GM18511 (cell line): ENCODE data around the gene TNC.

ENCODE experiments used
- ATAC-seq: cut with Tn5 transposase; IDR thresholded peaks from one replicate; pipeline ENCODE4 v1.9.1; 2021; ENCODE audit warnings: mild to moderate bottlenecking, moderate library complexity; ENCODE audit not compliant: unreplicated experiment

Gene TNC

DNA sequence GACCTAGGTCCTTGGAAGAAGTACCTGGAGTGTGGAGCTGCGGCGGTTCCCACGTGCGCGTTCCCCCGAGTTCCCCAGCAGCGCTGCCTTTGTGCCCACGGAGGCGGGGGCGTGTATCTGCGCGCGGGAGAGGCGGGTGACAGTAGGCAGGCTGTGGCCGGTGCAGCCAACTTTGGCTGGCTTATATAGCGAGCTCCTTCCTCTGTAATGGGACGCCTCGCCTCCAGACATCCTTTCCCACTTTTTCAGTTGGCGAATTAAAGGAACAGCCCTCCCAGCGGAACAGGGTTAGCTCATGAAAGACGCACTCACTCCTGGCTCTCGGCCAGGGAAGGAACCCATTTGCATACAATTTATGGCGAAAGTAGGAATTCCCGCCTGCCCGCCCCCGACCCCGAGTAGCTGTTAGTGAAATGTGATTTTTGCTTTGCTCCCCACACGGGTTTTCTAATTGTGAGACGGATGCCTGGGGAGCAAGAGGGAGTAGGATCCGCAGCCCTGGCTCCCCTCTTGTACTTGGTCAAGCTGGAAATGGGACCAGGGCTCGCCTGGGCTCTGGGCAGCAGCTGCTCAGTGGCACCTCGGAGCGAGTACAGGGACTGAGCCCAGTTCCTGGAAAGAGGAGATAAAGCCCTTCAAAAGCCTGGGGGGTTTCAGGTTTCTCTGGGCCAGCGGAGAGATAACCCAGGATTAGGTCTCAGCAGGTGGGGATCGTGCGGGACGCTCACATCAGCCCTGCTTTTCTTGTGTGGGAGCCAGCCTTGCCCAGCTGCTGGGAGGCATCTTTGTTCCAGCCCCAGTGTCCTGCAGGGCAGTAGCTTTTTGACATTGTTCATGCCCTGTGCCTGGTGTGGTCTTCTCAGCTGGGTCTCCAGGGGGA, at the start of gene TNC:
TNC (minus strand) TSS at position 159 of the 880 bp plus-strand sequence. CDS start 27,139 bp downstream, outside the sequence.
- no peak for ATAC-seq

DNA sequence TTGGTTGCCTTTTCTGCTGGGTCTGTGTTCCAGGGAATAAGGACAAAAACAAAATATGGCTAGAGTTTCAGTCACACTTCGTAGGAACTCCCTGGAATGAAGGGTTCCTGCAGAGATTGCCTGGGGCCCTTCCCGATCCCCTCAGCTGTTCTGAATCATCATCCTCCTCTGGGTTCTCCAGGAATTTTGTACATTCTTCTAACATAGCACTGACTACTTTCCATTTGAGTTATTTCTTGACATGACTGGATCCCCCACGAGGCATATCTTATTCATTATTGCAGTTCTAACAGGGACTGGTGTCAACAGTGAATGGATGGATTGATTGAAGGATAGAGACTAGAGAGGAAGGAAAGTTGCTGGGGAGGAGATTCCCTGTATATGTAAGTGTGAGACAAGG, 49.2 kb upstream of the TNC start:
- no peak for ATAC-seq

DNA sequence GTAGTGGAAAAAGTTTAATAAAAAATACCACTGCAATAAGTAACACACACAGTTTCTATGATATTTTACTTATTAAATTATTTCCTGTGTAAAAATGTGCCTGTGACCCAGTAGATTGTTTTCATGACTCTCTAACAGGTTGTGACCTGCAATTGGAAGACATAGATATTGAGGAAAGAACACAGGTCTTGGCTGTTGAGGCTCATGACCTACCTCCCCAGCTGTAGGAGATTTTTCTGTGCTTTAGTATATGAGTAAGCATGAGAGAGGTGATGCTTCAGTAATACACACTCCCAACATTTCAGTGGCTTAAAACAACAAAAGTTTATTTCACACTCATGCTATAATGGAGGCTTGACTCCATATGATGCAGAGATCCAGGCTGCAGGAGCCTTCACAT, 47.3 kb upstream of the TNC start:
- ATAC-seq: no peak

GRCh38 chr9:115164511-115164974, 46.6 kb upstream of the TNC start:
- ATAC-seq: no peak

GRCh38 chr9:115162946-115163345, 45.0 kb upstream of the TNC start:
- no peak for ATAC-seq

GRCh38 chr9:115161446-115161845, 43.5 kb upstream of the TNC start:
- ATAC-seq: no peak

- no peak for ATAC-seq
Observed at GRCh38 chr9:115158661-115159481, 40.9 kb upstream of the TNC start.

DNA sequence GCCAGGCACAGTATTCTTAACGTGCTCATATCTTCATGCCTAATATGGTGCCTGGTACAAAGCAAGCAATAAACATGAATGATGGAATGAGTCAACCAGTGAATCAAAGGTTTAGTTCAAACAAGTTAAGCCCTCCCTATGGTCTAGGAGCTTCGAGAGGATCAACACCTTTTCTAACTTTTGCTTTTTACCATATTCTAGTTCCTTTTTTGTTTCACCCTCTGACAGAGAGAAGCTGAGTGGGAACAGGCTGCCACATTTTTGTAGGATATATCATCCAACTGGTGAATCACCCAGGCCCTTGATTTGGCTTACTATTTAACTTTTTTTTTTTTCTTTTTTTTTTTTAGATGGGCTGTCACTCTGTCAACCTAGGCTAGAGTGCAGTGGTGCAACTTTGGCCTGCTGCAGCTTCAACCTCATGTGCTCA, 39.3 kb upstream of the TNC start:
- ATAC-seq: no peak

DNA sequence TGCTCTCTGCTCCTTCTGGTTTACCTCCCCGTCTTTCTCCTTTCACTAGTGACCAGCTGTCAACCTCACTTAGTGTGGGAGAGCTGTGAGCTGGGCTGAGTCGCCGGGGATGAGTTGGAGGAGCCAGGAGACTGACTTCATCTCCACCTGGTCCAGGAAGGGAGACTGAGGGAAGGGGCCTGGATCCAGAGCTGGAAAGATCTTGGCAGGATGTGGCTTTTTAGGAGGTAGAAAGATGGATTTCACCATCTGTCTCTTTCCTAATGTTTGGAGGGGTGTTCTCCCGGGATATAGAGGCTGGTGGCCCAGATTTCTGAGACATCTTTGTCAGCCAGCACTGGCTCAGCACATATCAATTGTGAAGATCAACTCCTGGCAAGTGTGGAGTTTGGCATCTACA, 37.1 kb upstream of the TNC start:
- ATAC-seq: no peak

DNA sequence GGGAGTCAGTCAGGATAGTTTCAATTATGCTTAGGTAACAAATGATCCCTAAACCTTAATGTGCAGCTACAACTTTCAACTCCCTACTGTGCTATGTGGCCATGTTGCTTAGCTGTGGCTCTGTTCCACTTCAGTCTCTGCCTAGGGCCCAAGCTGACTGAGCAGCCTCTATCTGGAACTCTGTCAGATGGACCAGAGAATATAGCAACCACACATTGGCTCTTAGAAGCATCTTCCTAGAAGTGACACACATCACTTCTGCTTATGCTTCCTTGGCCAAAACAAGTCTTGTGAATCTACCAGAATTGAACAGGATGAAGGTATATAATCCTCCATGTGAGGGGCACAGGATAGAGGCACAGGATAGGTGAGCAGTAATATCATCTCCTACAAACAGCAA, 36.7 kb upstream of the TNC start:
- ATAC-seq: no peak

DNA sequence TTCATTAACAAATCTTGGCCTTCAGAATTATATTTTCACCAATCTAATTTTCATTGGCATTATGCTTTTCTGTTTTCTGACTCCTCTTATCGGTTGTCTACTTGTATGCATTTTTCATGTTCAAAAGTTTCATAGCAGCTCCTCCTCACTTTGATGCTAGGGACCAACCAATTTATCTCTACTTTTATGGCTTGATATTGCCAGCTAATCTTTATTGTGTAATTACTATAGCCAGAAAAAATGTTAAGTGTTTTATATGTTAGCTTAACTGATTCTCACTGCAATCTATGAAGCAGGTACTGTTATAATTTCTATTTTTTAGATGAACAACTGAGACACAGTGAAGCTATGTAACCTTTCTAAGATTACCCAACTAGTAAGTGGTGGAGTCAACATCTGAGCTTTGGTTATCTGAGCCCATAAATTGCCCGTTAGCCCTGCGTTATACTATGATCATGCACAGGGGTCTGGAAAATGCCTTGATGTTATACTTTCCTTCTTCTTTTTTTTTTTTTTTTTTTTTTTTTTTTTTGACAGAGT, 34.4 kb upstream of the TNC start:
- ATAC-seq: no peak

DNA sequence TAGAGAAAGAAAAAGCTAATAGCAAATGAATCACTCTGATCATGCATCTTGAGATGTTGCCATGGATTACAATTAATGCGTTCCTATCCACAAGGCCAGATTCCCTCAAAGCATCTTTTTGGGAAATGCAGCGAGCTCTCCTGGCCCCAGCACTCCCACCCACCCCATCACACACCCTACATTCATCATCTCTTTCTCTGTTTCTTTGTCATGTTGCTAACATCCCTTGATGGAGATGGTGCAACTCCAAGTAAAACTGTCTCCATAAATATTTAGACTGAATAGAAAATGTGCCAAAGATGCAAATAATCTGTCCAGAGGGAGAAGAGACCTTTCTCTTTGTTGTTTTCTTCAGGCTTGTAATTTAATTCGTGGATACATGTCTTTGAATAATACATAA, 30.8 kb upstream of the TNC start:
- no peak for ATAC-seq

DNA sequence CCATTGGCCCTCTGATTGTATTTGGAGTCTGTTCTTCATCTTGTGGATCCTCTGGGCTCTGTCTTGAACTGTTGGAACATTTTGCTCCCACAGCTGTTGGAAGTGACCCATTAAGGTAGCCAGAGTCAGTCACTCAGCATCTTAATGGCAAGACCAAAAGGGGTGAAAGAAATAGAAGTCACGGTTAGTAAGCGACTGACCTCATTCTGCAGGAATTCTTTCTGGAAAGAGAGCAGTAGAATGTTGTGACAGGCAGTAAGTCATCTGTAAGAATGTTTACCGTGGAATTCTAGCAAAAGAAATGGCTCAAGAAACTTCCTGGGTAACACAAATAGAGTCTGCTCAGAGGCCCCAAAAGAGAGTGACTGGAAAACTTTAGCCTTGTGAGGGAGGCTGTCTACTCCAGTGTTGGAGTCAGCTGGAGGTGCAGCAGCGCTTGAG, 28.6 kb upstream of the TNC start:
- no peak for ATAC-seq

- ATAC-seq: no peak
Observed at GRCh38 chr9:115144706-115145105, 26.7 kb upstream of the TNC start.

- ATAC-seq: no peak
Observed at GRCh38 chr9:115143689-115144088, 25.7 kb upstream of the TNC start.

- no peak for ATAC-seq
Observed at GRCh38 chr9:115142517-115143270, 24.7 kb upstream of the TNC start.

- no peak for ATAC-seq
Observed at GRCh38 chr9:115142090-115142489, 24.1 kb upstream of the TNC start.

DNA sequence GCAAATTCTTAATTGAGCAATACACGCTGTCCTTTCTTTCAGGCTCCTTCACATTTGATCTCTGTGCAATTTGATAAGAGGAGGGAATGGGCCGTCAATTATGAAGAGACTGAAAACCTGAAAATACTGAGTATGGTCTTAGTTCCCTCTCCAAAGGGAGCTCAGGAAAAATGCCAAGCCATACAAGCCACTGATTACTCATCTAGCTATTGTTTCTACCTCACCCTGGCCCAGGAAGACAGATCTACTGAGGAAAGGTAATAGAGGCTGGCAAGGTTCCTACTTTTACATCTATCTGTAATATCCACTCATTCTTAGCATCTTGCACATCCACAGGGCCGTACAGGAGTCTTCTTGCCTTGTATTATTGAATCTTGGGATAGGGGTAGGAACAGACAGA, 23.7 kb upstream of the TNC start:
- ATAC-seq: no peak

GRCh38 chr9:115138151-115138550, 20.2 kb upstream of the TNC start:
- ATAC-seq: no peak

DNA sequence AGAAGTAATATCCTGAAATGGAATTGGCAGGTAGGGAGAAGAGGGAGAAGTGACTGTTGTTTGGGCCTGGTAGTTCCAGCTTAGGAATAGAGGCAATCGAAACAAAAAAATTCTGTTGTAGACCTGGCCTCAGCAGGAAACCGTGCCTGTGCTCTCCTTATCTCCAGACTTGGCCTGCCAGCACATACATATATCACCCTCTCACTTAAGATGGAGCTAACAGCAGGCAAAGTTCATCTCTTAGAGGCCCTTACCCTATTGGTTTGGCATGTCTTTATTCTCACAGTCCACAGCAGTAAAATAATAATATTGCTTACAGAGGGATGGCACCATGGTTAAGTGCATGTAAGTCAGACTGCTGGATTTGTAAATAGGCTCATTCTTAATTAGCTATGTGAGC, 19.6 kb upstream of the TNC start:
- no peak for ATAC-seq
